HG02970 (cell line): ENCODE data around the gene UTS2R.
A peak's percentile ranks its signal among the peaks of the same experiment; 100 is the strongest.
"Not testable (repeated sequence)": the region's sequence is repeated elsewhere in the genome, so short reads cannot be mapped to it uniquely, and the experiment has no call there.

Experiments used
- ATAC-seq: cut with Tn5 transposase; IDR thresholded peaks from one replicate; pipeline ENCODE4 v1.9.1; 2021; ENCODE audit warnings: mild to moderate bottlenecking, moderate library complexity, moderate number of reproducible peaks; ENCODE audit not compliant: unreplicated experiment, low FRiP score

UTS2R gene

DNA sequence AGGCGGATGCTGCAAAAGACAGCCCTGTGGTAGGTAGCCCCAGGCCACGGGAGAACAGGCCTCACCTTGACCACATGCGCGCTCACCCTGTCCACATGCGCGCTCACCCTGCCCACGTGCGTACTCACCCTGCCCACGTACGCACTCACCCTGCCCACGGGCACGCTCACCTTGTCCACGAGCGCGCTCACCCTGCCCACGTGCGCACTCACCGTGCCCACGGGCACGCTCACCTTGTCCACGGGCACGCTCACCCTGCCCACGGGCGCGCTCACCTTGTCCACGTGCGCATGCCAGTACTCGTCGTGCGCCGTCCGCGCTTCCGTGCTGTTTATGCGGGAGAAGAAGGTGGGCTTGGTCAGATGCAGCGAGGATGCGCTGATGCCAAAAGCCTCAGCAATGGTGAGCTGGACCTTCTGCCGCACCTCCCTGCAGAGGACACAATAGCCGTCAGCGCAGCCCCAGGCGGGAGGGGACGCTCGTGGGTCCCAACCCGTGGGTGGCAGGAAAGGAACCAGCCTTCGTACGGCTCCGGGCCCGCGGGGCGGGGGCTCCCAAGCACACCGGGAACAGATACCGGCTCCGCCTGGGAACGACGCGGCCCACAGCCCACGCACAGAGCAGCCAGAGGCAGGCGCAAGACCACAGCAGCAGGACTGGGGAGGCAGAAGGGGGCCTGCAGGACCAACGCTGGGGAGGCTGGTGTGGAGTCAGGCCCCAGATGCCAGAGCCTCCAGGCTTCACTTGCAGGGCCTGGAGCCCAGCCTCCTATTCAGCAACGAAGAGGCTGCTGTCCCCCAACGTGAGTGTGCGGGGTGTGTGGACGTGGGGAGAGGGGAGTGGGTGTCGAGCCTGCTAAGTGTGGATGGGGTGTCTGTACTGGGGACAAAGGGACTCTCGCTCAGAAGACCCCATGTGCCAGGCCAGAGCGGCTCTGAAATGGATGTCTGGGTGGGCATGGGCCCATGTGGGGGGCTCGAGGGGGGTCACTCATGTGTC lies 32.4 kb downstream of the UTS2R start:
- ATAC-seq: no peak

DNA sequence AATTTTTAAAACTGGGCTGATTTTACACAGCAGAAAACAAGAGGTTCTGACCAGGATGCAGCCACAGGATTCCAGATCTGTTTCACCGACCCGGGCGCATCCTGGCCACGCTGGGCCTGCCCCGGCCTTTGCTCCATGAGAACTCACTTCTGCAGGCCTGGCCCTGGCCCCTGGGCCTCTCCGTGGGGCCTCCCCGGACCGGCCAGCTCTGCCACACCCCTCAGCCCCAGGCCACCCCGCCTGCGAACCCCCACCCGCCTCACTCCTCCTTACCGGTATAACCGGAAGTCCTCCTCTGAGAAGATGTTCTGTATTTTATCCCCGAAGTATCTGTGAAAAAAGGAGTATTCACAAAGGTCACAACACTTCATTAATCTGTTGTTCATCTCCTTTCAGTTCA lies 33.5 kb downstream of the UTS2R start:
- ATAC-seq: no peak

- no peak for ATAC-seq
Measured at GRCh38 chr17:82406131-82406671, 34.6 kb downstream of the UTS2R start.

DNA sequence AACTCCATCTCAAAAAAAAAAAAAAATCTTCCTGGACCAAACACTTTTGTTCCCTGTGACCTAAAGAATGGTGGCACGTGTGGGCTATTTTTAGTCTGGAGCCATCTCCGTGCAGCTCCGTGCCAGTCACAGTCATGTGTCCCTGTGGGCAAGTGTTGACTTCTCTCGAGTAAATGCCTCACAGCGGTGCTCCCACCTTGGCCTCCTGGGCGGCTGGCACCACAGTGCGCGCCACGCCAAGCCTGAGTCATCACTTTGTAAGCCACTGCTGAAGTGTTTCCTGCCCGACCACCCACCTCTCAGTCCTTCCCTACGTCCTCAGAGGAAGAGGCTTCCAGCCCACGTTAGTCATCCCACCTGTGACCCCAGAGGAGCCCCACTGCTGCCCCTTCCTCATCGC lies 35.7 kb downstream of the UTS2R start:
- ATAC-seq: no peak

DNA sequence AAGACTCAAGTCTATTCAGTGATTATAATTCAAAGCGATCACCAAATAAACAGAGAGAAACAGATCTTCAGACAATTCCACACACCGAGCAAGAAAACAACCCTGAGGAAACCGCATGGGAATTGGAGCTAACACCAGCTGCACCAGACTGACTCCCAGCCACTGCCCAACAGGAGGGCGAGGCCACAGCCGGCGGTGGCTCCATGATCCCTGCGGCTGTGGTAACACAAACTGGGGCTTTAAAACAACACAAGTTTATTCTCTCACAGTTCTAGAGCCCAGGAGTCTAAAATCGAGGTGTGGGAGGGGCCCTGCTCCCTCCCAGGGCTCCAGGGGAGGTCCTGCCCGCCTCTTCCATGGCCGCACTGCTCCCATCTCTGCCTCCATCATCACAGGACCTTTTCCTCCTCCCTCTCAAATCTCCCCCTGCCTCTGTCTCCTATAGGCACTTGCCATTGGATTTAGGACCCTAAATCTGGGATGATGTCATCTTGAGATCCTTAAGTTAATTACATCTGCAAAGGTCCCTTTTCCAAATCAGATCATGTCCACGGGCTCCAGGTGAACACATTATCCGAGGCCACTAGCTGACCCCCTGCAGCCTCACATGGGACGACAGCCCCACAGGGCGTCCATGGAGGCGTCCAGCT lies 36.8 kb downstream of the UTS2R start:
- no peak for ATAC-seq

GRCh38 chr17:82408938-82409318 lies 37.4 kb downstream of the UTS2R start:
- ATAC-seq: no peak

DNA sequence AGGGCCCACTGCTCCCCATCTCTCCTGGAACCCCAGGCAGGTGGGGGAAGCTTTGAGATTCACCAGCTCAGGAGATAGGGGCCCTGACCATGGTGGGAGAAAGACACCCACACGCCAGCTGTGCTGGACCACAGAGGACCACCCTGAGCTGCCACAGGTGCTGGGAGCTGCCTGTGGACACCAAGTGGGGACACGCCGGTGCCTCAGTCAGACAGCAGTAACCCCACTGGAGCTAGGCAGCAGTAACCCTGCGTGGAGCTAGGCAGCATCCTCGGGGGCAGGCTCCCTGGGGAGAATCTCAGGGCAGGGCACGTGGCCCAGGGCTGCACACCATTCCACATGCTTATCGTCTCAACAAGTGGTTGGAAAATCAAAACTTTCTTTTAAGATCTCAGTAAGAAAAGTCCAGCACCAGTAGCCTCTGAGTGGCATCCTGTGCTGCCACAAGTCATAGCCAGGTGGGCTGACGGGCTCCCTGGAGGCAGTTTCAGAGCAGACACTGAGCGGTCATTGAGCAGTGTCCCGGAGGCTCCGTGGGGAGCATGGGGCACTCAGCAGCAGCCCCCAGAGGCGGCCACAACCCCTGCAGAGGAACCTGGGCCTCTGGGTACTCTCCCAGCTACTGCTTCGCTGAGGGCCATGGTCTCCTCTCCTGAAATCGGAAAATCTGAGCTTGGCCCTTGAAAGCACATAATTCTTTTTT lies 38.6 kb downstream of the UTS2R start:
- ATAC-seq: no peak

- no peak for ATAC-seq
Measured at GRCh38 chr17:82411396-82412053, 40.0 kb downstream of the UTS2R start.

DNA sequence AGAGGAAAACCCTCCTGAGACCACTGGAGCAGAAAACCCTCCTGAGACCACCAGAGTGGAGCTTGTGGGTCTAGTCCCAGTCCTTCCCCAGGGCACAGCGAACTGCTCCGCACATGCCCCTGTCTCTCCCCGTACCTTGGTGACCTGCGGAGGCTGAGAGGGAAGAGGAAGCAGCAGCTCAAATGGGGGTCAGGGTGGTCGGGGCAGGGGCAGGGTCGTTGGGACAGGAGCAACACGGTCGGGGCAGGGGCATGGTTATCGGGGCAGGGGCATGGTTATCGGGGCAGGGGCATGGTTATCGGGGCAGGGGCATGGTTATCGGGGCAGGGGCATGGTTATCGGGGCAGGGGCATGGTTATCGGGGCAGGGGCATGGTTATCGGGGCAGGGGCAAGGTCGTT lies 40.5 kb downstream of the UTS2R start:
- ATAC-seq: not testable (repeated sequence)

GRCh38 chr17:82412535-82413520 lies 41.3 kb downstream of the UTS2R start:
- no peak for ATAC-seq

GRCh38 chr17:82414548-82415281 lies 43.1 kb downstream of the UTS2R start:
- no peak for ATAC-seq

GRCh38 chr17:82415336-82415735 lies 43.8 kb downstream of the UTS2R start:
- no peak for ATAC-seq

DNA sequence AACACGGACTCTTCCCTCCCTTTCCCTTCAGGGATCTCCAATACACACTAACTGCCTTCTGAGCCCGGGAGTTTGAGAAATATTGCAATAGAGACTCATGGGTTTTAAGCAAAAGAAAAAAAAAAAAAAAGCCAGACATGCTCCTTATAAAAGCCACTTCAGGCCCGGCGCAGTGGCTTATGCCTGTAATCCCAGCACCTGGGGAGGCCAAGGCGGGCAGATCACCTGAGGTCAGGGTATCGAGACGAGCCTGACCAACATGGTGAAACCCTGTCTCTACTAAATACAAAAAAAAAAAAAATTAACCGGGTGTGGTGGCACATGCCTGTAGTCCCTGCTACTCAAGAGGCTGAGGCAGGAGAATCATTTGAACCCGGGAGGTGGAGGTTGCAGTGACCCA lies 44.2 kb downstream of the UTS2R start:
- no peak for ATAC-seq

DNA sequence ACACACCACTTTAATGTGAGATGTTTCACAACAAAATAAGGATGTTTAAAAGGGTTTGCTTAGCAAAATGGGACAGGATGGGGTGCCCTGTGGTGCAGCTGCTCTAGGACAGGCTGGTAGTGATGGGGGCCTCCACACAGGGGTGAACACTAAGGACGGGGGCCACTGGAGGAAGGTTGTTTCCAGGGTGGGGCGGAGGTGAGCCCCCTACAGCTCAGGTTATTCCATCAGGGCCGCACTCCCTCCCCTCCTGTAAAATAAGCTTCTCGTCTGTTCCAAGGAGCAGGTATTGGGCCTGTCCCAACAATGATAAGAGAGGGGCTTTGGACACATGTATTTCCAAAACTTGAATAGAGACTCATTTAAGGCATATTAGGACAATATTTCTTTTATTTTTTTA lies 44.7 kb downstream of the UTS2R start:
- no peak for ATAC-seq

- no peak for ATAC-seq
Measured at GRCh38 chr17:82416771-82417170, 45.2 kb downstream of the UTS2R start.

GRCh38 chr17:82418001-82418986 lies 46.7 kb downstream of the UTS2R start, which contains the start of the genes HEXD and OGFOD3:
HEXD (plus strand) TSS chr17:82418347; CDS start chr17:82419800, 1,453 bp downstream.
OGFOD3 (minus strand) TSS chr17:82418586; CDS start chr17:82418485, 101 bp downstream.
- ATAC-seq: peak; percentile 87

- no peak for ATAC-seq
Measured at GRCh38 chr17:82419540-82419939, 48.0 kb downstream of the UTS2R start.
